GM18498 (cell line): Measurements from ENCODE around the gene ACER3.
"Not testable (repeated sequence)": the region's sequence is repeated elsewhere in the genome, so short reads cannot be mapped to it uniquely, and the experiment has no call there.

Source experiments
- ATAC-seq: cut with Tn5 transposase; IDR thresholded peaks from one replicate; pipeline ENCODE4 v1.9.1; 2021; ENCODE audit warnings: mild to moderate bottlenecking, moderate library complexity; ENCODE audit not compliant: unreplicated experiment

The ACER3 gene

DNA sequence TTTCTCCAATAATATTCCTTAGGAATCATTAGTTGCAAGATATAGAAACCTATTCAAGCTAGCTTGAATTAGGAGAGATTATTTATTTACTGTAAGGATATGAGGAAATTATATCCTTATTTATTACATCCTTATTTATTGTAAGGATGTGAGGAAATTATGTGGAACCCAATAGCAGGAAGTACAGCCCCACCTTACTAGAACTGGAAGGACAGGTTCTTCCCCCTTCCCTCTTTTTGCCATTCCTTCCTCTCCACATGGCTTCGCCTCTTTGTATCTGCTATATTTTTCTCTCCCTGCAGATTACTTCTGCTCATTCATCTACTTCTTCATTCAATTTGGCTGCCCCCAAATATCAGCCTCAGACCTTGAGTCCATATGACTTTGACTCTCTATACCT, 124.0 kb downstream of the ACER3 start:
- no peak for ATAC-seq

- ATAC-seq, result no peak
These were observed 126.5 kb downstream of the ACER3 start for GRCh38 chr11:76987203-76987602.

DNA sequence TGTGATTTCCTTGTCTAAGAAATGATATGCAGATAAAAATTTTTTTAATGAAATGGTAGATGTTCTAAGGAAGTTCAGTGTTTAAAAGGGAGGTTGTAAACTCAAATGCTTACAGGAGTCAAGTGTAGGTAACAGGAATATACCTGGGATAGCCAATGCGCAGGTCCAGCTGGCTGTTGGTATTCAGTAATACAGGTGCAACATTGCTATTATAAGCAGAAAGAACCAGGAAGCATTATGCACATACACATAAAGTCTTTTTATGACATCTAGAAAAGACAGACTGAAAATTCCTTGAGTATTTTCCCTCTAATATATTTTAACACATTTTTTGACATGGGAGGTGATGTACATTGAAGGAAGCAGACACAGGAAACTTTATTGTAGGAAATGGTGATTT, 129.9 kb downstream of the ACER3 start:
- no peak for ATAC-seq

DNA sequence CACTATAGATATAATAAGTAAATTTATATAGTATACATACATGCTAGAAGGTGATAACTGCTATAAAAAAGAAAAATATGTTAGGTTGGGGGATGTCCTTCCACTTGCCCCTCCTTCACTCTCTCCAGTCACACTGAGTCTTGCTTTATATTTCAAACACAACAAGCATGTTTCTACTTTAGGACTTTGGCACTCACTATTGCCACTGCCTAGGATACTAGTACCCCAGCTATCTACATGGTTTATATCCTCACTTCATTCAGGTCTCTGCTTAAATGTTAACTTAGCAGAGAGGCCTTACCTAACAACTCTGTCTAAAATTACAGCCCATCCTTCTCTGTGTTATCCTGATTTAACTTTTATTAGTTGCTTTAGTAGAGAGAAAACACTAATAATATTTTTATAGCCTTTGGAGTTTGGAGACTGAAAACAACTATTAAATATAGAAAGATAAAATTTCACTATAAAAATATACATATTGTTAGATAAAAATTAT, 134.4 kb downstream of the ACER3 start:
- no peak for ATAC-seq

- ATAC-seq, result no peak
These were observed 136.8 kb downstream of the ACER3 start for GRCh38 chr11:76997512-76997911.

- ATAC-seq, result no peak
These were observed 138.9 kb downstream of the ACER3 start for GRCh38 chr11:76999597-76999996.

- ATAC-seq, result no peak
These were observed 140.9 kb downstream of the ACER3 start for GRCh38 chr11:77001613-77002012.

- ATAC-seq, result no peak
These were observed 142.1 kb downstream of the ACER3 start for GRCh38 chr11:77002776-77003175.

GRCh38 chr11:77003963-77004362, 143.2 kb downstream of the ACER3 start:
- ATAC-seq, result no peak

DNA sequence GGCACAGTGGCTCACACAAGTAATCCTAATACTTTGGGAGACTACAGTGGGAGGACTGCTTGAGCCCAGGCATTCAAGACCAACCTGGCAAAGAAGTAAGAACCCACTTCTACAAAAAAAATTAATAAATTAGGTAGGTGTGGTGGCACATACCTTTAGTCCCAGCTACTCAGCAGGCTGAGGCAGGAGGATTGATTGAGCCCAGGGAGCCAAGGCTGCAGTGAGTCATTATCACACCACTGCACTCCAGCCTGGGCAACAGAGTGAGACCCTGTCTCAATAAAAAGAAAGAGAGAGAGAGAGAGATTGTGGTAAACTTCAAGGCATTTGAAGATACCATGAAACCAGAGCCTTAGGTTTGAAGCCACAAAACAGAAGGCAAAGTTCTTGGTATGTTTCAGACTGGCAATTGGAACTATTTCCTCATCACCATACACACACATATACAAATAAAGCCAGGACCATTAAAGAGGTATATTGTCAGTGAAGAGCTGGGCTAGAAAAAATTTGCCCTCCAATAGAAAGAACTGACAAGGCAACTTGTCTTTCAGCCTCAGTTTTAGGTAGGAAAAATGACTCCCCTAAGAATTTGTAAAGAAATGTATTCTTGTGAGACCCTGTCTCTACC, 148.9 kb downstream of the ACER3 start:
- ATAC-seq, result no peak

GRCh38 chr11:77014669-77015068, 154.0 kb downstream of the ACER3 start:
- no peak for ATAC-seq

- ATAC-seq, result not testable (repeated sequence)
These were observed 157.7 kb downstream of the ACER3 start for GRCh38 chr11:77018396-77018924.

DNA sequence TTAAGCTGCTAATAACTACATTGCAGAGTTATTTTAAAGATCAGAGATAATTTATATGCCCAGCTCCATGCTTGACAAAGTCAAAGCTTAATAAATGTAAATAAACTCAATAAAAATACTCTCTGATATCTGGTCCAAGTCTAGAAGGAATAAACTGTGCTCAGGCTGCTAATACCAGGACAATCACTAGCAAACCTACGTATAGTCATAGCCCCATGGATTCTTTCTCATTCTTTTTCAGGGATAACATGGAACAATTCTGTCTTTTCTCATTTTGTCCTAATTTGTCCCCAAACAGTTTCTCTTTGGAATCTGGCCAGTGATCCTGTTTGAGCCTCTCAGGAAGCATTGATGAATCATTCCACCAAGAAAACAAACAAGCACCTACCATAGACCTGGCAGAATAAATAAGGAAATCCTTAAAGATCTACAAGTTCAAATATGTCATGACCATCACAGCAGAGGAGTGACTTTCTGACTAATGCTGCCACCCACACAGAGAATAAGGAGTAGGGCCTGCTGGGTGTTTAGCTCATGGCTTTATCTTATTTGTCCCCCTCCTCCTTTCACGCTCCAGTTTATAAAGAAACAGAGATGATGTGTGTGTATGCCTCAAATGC, 159.4 kb downstream of the ACER3 start:
- ATAC-seq, result no peak

DNA sequence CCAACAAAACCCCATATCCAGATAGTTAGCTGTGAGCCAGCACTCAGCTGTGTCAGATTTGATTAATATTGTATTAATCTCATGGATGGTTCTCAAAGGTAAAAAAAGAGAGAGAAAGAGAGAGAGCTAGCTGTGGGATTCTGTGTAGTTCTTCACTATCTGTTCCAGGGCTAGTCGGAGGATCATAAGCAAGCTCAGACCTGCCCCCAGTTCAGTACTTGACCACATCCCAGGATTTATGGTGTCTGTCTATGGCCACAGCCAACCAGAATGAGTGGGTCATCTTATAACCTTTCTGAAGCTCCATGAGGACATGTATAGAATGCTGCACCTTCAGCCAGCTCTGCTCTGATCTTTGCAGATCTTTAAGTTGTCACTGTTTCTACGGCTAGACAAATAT, 160.0 kb downstream of the ACER3 start:
- no peak for ATAC-seq

DNA sequence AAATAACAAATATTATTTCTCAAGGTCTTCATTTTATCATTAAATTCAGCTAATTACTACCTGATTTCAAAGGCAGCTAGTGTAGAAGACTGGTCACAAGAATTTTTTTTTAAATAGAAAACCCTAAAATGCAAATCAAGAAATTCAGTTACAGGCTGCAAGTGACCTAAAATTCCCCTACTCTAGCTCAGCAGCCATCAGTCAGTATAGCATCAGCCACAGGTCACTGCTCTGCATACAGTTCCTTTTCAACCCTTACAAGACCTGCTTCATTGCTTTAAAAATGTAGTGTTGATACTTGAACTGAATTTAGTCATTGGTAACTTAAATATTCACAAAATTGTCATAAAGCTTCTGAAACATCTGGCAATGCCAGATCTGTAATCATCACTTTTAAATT, 164.0 kb downstream of the ACER3 start:
- no peak for ATAC-seq

DNA sequence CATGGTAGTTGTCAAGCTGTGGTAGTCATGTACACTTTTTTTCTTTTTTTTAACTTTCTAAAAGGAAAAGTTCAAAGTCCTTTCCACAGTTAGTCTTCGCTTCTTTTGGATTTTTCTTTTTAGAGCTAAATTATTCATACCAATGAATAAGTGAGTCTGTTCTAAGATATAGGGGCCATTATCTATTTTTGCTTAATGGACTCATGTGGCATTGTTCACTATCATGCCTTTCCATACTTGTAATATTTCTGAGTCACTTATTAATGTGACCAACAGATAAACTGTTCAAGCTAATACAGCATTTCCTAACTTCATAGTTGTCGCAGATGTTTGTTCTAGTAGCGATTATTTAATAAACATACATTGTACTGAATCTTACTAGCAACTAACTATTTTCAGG, 165.5 kb downstream of the ACER3 start:
- no peak for ATAC-seq

DNA sequence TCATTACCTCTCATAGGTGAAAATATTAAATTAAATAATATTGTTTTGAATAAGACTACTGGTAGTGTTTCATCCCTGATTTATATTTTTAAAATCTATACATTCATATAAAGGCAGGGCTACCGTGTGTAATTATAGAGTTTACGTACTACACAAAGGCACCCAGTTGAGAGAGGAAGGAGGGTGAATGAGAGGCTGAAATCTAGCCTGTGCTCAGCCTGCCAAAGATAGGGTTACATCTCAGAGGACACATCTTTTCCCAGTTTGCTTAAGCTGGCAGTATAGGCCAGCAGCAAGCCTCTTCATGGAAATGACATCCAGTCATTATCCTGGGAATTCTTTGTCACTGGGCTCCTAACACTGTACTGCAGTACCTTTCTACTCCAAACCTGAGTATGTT, 166.0 kb downstream of the ACER3 start:
- ATAC-seq, result no peak

DNA sequence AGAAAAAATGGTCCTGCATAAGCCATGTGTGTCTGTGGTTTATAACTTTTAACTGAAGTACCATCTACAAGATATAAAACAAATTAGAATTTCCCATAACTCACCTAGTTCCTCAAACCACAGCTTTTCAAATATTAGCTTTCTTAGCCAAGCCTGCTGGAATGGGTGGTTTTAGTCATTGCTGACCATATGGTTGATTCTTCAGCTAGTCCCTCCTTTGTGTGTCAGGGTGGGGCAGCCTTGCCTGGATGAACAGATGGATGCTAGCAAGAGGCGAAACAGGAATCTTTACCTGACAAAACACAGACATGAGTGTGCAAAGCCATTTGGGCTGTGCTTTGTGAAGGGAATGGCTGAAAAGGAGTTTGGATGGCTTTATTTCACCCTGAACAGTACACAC, 166.6 kb downstream of the ACER3 start:
- no peak for ATAC-seq

DNA sequence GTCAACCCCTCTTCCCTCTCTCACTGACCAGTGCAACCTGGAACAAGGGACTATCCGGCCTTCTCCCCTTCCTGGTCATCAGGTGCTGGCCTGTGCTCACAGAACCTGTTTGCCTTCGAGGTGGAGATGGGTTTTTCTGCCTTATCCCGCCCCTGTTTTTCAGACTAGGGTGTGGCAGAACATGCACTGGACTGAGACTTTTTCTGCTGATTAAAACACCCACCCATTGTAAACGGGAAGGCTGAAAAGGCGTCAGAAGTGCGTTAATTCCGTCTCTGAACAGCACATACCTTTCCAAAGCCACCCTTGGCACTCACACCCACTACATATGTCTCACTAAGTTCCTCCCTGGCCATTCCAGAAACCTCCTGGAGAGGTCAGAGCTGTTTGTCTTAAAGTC, 169.1 kb downstream of the ACER3 start:
- no peak for ATAC-seq

DNA sequence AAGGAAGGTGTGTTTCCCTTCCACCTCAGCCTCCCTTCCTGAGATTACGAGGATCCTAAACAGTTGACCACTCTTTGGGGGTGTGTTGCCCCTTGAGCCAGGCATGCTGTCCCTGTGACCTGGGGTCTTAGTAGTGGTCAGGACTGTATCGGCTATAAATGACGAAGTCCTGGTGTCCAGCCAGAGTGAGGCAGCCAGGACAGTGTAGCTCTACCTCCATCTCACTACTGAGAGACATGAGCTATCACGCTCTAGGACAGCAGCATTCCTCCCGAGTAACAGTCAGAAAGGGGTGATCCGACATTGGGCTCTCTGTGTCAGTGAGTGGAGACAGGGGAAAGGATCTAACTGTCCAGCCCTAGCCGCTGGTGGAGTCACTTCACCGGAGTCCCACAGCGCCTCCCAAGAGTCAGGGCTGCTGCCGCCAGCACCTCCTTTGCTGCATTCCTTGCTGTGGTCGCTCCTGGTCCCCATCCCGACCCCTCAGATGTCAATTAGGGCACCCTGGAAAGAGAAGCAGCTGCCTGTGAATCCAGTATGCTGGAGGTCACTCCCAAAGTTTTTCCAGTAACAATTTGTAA, 170.2 kb downstream of the ACER3 start:
- ATAC-seq, result no peak

- no peak for ATAC-seq
These were observed 170.9 kb downstream of the ACER3 start for GRCh38 chr11:77031599-77031998.

DNA sequence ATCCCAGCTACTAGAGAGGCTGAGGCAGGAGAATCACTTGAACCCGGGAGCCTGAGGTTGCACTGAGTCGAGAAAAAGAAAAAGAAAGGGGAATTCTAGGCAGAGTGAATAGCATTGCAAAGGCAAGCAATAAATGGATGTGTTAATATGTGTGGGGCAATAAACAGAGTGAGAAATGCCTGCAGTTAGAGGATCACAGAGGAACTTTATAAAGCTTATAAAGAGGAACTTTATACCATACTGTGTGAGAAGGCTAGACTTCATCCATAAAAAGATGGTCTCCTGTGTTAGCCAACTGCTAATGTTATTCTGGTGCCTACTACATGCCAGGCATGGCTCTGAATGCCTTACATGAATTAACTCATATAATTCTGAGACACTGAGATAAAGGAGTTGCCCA, 174.3 kb downstream of the ACER3 start:
- ATAC-seq, result no peak
